Activated CD4-positive, alpha-beta memory T cell treated with anti-CD3 and anti-CD28 coated beads, Interleukin-2, amount 10 ng/mL, durations not matched to agents 7 days and 5 days (primary cell): Measurements from ENCODE around the gene PRKCH. TPM values are rescaled to one million over a fixed set of nuclear protein-coding genes. Genes with fewer than 3 reads are reported as not detected.
A peak's percentile ranks its signal among the peaks of the same experiment; 100 is the strongest.

Experiments used
- CTCF ChIA-PET: fragments of 350-600 bp; sonication (Branson Sonifier 250); formaldehyde crosslinking; loops from one replicate; lab custom pipeline; 2021; ENCODE audit warnings: antibody characterized with exemption, inconsistent platforms; lab: Charles Lee
- POLR2A ChIA-PET: fragments of 350-600 bp; sonication (Branson Sonifier 250); formaldehyde crosslinking; loops from one replicate; lab custom pipeline; 2021; ENCODE audit warnings: antibody characterized with exemption; lab: Charles Lee
- DNase-seq: peaks from one replicate; pipeline ENCODE4 v3.0.0-alpha.2; 2020
- H3K27ac Mint-ChIP-seq: one replicate; pipeline ENCODE4 v1.8.0; 2021; ENCODE audit warnings: mild to moderate bottlenecking, mixed read lengths
- H3K27me3 Mint-ChIP-seq: one replicate; pipeline ENCODE4 v1.8.0; 2021; ENCODE audit warnings: mixed read lengths
- H3K36me3 Mint-ChIP-seq: one replicate; pipeline ENCODE4 v1.8.0; 2021; ENCODE audit warnings: low read depth, mixed read lengths
- H3K4me1 Mint-ChIP-seq: one replicate; pipeline ENCODE4 v1.8.0; 2021; ENCODE audit warnings: mixed read lengths
- H3K4me3 Mint-ChIP-seq: one replicate; pipeline ENCODE4 v1.8.0; 2021; ENCODE audit warnings: mild to moderate bottlenecking, mixed read lengths
- H3K9me3 Mint-ChIP-seq: one replicate; pipeline ENCODE4 v1.8.0; 2021; ENCODE audit warnings: mixed read lengths
- total RNA-seq, 2 experiments: library from RNA; stranded (reverse); gene quantifications; one replicate each; pipeline ENCODE4 v1.2.3, GENCODE V29; 2021

PRKCH gene
- total RNA-seq, 2 experiments from 2014 or later, result 186 to 195 TPM

DNA sequence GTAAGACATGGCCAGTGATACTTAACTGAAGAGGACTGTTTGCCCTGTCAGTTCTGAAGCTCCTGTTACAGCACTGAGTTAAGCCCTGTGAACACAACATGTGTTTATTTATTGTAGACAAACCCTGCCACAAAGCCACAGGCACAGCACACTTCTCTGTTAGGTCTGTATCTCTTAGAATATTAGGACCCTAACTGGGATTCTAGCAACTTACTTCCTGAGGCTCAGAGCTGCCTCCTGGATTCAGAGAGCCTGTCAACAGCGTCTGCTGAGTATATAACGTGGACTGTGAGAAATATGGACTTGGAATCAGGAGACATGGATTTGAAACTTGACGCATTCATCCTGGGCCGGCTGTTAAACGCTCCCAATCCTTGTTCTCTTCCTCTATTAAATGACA is 238.9 kb downstream of the PRKCH start:
- H3K4me3 Mint-ChIP-seq, result no peak overlapping the region
- no peak overlapping the region for H3K27ac Mint-ChIP-seq
- CTCF ChIA-PET, result interaction anchor here (0.6 kb wide), 1 partner anchor 277 kb away, joined by 4 read pairs; no protein-coding TSS in a partner anchor
- H3K9me3 Mint-ChIP-seq, result peaks cover 5% of the 10 kb centered on the region
- H3K4me1 Mint-ChIP-seq, result peaks cover 43% of the 10 kb centered on the region
- H3K36me3 Mint-ChIP-seq, result peaks cover 12% of the 10 kb centered on the region
- H3K27me3 Mint-ChIP-seq, result no peaks in the 10 kb centered on the region
- no peak for DNase-seq
- POLR2A ChIA-PET, result interaction anchor here (2.9 kb wide), 1 partner anchor 9 kb away, joined by 15 read pairs; no protein-coding TSS in a partner anchor

DNA sequence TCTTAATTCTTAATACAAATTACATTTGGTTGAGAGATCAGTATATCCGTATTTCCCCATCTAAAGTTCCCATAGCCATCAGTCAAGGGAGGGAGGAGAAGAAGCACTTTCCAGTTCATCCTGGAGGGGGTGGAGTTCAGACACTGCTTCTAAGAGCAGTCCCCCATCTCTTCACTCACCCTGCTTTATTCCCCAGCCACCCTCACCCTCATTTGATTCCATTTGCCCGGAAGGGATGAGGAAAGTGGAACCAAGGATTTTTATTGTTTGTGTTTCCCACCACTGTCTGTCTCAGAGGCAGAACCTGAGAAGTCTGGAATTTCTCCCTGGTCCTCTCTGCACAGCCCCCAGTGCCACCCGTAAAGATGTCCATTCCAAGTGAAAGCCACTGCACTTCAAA is 239.7 kb downstream of the PRKCH start:
- ChIA-PET CTCF (interaction anchor here (1.2 kb wide), 1 partner anchor 15 kb away, joined by 3 read pairs; no protein-coding TSS in a partner anchor), POLR2A (interaction anchor here (2.2 to 2.9 kb wide), 2 partner anchors 8 kb away, joined by 15 to 17 read pairs; no protein-coding TSS in a partner anchor)
- Mint-ChIP-seq H3K4me3 (no peak overlapping the region), H3K9me3 (peaks cover 8% of the 10 kb centered on the region), H3K4me1 (peaks cover 46% of the 10 kb centered on the region), H3K27ac (no peak overlapping the region), H3K27me3 (no peaks in the 10 kb centered on the region), H3K36me3 (peaks cover 11% of the 10 kb centered on the region)
- no peak for DNase-seq

DNA sequence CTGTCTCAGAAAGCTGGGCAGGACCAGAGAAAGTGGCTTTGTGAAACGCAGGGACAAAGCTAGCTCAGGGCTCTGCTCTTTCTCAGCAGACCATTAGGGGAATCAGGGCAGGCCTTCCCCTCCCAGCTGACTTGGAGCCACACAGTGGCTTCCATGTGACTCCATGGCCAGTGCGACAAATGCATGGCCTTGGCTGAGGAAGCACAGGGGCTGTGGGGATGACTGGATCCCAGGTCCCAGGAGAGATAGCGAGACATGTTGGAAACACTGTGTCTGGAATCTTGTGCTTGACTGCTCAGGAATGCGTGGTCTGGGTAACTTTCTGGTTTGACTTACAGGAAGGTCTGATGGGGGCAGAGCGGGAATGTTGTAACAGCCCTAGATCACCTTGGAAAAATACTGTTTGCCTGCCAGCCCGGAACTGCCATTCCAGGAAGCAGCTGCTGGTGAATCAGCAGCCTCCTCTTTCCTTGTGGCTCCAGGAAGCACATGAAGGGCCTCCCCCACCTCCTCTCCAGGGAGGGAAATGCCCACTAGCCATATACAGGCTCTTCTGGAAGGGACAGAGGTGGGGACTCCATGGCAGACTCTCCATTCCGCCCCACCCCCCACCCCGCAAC is 240.4 kb downstream of the PRKCH start:
- POLR2A ChIA-PET, result interaction anchor here (0.6 to 2.2 kb wide), 5 partner anchors 9 to 37 kb away, joined by 3 to 17 read pairs (median 4); no protein-coding TSS in a partner anchor
- Mint-ChIP-seq H3K27me3 (no peaks in the 10 kb centered on the region), H3K9me3 (peaks cover 8% of the 10 kb centered on the region), H3K27ac (peak overlapping the region; percentile 65), H3K36me3 (peaks cover 11% of the 10 kb centered on the region), H3K4me3 (no peak overlapping the region), H3K4me1 (peaks cover 51% of the 10 kb centered on the region)
- CTCF ChIA-PET, result interaction anchor here (1.2 to 1.5 kb wide), 2 partner anchors 15 to 24 kb away, joined by 3 read pairs; no protein-coding TSS in a partner anchor
- no peak for DNase-seq

DNA sequence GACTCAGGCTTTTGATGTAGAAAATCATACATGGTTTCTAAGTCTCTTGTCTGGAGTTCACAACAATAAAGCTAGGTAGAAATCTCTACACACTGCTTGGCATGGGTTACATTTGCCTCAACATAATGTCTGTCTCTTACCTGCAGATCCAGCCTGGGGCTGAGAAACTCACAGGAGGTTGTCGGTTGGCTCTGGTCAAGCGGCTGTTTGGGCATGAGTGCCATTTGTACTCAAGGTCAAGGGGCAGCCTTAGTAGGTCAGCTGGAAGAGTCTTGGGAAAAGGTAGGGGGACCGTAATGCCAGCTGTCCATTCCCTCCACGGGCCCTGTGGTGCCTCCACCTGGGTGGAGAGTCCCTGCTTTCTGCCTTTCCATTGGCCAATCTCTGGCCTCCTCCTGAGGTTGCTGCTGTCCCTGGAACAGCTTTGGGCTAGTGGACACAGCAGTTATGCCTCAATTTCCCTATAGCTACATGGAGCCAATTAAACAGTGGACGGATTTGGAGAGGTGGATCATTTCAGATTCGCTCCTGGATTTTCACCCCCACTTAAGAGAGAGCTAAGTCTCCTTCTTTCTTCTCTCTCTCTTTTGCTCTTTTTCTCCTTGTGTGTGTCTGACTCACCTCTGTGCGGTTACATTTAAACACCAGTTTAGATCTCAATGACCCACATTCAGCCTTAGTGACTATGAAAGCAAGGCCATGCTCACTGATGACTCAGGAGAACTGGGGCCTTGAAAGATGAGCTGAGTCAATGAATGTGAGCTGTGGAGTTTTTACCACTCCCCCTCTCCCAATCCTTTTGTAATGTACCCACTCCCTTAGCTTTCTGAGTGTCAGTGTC is 241.2 kb downstream of the PRKCH start:
- Mint-ChIP-seq H3K4me3 (no peak overlapping the region), H3K36me3 (peaks cover 15% of the 10 kb centered on the region), H3K4me1 (peaks cover 52% of the 10 kb centered on the region), H3K27ac (peak overlapping the region; percentile 63), H3K27me3 (no peaks in the 10 kb centered on the region), H3K9me3 (peaks cover 8% of the 10 kb centered on the region)
- CTCF ChIA-PET, result interaction anchor here (0.7 to 1.7 kb wide), 6 partner anchors 16 to 161 kb away, joined by 3 to 5 read pairs (median 4); no protein-coding TSS in a partner anchor
- POLR2A ChIA-PET, result interaction anchor here (0.7 to 2.2 kb wide), 13 partner anchors 9 to 137 kb away, joined by 3 to 17 read pairs (median 4); no protein-coding TSS in a partner anchor
- peak; percentile 62 for DNase-seq

DNA sequence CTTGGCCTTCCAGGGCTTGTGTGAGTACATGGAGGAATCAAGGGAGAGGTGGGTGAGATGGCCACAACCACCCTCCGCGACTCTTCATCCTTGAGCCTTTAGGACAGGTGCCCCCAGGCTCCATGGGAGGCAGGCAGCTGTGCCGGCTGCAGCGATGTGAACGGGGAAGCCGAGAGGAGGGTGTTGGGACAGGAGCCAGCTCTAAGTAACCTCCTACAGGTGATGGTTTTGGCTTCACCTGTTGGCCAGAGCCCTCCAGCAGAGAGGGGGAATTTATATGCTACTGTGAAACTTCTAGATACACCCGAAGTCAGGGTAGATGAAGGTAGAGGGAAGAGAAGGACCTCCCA is 241.8 kb downstream of the PRKCH start:
- POLR2A ChIA-PET, result interaction anchor here (0.7 to 2.2 kb wide), 12 partner anchors 8 to 136 kb away, joined by 3 to 17 read pairs (median 4); no protein-coding TSS in a partner anchor
- CTCF ChIA-PET, result interaction anchor here (0.7 to 1.7 kb wide), 4 partner anchors 18 to 87 kb away, joined by 3 to 5 read pairs (median 4); no protein-coding TSS in a partner anchor
- Mint-ChIP-seq H3K27ac (peak overlapping the region; percentile 63), H3K36me3 (peaks cover 10% of the 10 kb centered on the region), H3K27me3 (peaks cover 4% of the 10 kb centered on the region), H3K4me3 (no peak overlapping the region), H3K9me3 (peaks cover 8% of the 10 kb centered on the region), H3K4me1 (peaks cover 56% of the 10 kb centered on the region)
- no peak for DNase-seq

DNA sequence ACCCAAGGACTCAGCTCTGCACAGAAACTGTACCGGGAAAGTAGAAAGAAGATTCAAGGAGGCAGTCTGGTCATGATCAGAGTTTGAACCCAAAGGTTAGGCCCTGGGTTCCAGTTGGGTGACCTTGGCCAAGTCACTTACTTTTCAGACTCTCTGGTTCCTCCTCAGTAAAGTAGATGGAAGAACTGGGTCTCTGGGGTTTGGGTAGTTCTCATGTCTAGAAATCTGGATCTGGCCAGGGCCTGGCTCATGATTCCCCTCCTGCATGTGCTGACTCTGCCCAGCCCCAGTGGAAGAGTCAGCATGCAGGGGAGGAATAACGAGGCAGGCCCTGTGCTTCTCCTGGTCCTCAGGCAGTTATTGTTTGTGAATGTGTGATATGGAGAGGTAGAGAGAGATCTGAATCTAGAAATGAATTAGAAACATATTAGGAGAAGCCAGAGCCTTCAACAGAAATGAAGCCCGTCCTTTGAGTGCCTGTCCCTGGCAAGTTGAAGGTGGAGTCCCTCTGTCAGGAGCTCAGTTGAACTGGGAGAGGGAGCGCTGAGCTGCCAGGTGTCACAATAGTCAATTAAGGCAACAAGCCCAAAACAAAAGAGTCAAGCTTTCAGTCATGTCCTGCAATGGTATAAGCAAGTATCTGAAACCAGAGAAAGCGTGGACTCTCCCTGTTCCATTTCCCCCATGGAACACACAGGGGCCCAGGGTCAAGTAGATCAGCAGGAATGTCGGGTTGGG is 242.7 kb downstream of the PRKCH start:
- CTCF ChIA-PET, result interaction anchor here (1.0 to 1.7 kb wide), 2 partner anchors 85 to 110 kb away, joined by 3 to 4 read pairs; no protein-coding TSS in a partner anchor
- Mint-ChIP-seq H3K36me3 (peaks cover 10% of the 10 kb centered on the region), H3K27me3 (peaks cover 6% of the 10 kb centered on the region), H3K9me3 (peaks cover 8% of the 10 kb centered on the region), H3K4me1 (peaks cover 63% of the 10 kb centered on the region), H3K27ac (peak overlapping the region; percentile 45), H3K4me3 (no peak overlapping the region)
- DNase-seq, result no peak
- POLR2A ChIA-PET, result interaction anchor here (0.6 to 1.4 kb wide), 2 partner anchors 11 to 97 kb away, joined by 3 to 5 read pairs; no protein-coding TSS in a partner anchor

DNA sequence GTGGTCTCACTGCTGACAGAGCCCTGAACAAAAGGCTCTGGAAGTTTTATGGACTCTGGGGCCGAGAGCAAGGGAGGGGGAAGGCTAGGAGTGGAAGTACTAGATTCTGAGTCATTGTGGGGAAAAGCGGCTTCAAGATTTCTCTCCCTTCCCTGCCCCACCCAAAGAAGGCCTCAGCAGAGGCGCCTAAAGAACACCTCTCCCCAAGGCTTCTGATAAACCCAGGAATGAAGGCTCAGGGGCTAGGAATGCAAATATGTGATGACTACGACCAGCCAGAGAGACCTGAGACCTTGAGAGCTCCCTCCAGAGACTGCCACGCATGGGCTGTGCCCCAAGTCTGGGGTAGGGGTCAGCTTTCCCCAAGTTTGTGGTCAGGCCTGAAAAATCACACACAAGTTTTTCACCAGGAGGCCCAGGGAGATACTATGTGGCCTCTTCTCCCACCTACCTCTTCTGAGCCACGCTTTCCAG is 243.3 kb downstream of the PRKCH start:
- Mint-ChIP-seq H3K9me3 (peaks cover 8% of the 10 kb centered on the region), H3K4me3 (no peak overlapping the region), H3K27ac (no peak overlapping the region), H3K27me3 (peaks cover 12% of the 10 kb centered on the region), H3K4me1 (peaks cover 69% of the 10 kb centered on the region), H3K36me3 (peaks cover 10% of the 10 kb centered on the region)
- no peak for DNase-seq
- POLR2A ChIA-PET, result no interaction called here
- CTCF ChIA-PET, result interaction anchor here (1.0 kb wide), 1 partner anchor 111 kb away, joined by 3 read pairs; no protein-coding TSS in a partner anchor

DNA sequence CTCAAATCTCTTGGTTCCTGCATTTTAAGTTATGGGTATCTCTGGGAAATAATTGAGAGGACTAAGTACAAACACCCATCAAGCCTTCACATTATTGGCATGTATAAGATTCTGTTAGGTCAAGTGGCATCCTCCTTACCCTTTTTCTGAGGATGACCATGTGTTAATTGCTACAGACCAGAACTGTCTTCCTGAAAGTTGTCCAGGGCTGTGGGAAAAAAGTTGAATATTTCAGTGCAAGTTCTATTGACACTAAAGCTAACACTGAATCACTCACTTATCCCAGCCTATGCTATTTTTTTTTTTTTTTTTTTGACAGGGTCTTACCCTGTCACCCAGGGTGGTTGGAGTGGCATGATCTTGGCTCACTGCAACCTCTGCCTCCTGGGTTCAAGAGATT is 243.8 kb downstream of the PRKCH start:
- Mint-ChIP-seq H3K9me3 (peaks cover 8% of the 10 kb centered on the region), H3K27ac (no peak overlapping the region), H3K27me3 (peaks cover 16% of the 10 kb centered on the region), H3K4me1 (peaks cover 71% of the 10 kb centered on the region), H3K4me3 (no peak overlapping the region), H3K36me3 (peaks cover 10% of the 10 kb centered on the region)
- ChIA-PET CTCF (no interaction called here), POLR2A (no interaction called here)
- DNase-seq, result no peak

DNA sequence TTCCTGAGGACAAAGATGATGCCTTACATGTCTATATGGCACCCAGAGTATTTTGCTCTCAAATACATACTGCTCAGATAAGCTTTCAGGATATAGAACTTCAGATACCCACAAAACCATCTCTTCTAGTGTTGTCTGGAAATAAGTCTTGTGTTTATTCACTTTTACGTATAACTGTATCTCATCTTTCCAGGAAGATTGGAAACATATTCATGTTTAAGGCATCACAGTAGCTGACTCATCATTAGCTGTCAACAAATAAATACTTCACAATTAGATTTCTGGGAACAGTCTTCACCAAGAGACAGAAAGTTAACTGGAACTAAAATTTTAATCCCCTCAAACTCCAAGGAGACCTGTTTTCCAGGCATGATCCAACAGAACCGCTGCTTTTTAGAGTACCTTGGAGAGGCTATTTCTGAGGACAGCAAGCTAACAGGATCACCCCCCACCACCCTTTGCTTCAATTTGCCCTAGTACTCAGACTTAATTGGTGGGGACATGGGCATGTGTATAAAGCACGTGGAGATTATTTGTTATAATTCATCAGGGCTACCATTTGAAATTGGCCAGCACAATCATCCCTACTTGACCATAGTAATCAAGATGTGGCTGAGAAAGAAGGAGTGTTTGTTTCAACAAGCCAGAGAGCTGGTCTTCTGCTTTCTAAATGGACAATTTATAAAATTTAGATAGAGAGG is 244.6 kb downstream of the PRKCH start:
- Mint-ChIP-seq H3K9me3 (peaks cover 8% of the 10 kb centered on the region), H3K4me3 (no peak overlapping the region), H3K27me3 (peaks cover 23% of the 10 kb centered on the region), H3K27ac (no peak overlapping the region), H3K4me1 (peaks cover 72% of the 10 kb centered on the region), H3K36me3 (peaks cover 10% of the 10 kb centered on the region)
- no peak for DNase-seq
- POLR2A ChIA-PET, result interaction anchor here (0.5 to 1.4 kb wide), 2 partner anchors 8 to 60 kb away, joined by 3 to 4 read pairs; no protein-coding TSS in a partner anchor
- CTCF ChIA-PET, result no interaction called here

DNA sequence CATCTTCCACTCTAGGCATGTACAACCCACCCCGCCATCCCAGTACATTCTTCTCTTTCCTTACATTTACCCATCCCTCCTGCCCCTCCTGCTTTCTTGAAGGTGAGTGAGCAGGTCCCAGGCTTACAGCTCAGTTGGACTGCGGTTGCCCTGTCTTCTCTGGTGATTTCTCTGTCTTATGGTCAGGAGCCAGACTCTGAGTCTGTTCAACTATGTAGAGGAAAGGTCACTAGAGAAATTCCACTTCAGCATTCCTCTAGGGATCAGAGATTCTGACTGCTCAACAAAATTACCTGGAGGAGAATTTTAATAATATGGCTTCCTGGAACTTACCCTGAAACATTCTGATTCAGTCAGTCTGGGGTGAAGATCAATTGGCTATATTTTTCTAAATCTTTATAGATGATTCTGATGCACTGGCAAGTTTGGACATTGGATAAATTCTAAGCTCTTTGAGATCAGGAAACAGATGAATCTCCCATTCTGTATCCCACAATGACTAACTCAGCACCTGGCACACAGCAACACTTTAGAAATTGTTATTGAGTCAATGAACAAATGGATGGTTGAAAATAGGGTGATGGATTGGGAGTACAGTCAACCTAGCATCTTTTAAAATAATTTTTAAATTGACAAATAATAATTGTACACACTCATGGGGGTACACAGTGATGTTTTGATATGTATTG is 245.3 kb downstream of the PRKCH start:
- peaks cover 10% of the 10 kb centered on the region for H3K36me3 Mint-ChIP-seq
- peaks cover 8% of the 10 kb centered on the region for H3K9me3 Mint-ChIP-seq
- POLR2A ChIA-PET, result interaction anchor here (1.4 kb wide), 1 partner anchor 9 kb away, joined by 4 read pairs; no protein-coding TSS in a partner anchor
- H3K4me3 Mint-ChIP-seq, result no peak overlapping the region
- peaks cover 29% of the 10 kb centered on the region for H3K27me3 Mint-ChIP-seq
- H3K4me1 Mint-ChIP-seq, result peaks cover 73% of the 10 kb centered on the region
- CTCF ChIA-PET, result no interaction called here
- no peak for DNase-seq
- no peak overlapping the region for H3K27ac Mint-ChIP-seq
